Measurements from ENCODE around the gene CBX3.

GRCh38 chr7:26200038-26200443, 1.5 kb upstream of the CBX3 start:
- TF ChIP-seq, protein P1, sequence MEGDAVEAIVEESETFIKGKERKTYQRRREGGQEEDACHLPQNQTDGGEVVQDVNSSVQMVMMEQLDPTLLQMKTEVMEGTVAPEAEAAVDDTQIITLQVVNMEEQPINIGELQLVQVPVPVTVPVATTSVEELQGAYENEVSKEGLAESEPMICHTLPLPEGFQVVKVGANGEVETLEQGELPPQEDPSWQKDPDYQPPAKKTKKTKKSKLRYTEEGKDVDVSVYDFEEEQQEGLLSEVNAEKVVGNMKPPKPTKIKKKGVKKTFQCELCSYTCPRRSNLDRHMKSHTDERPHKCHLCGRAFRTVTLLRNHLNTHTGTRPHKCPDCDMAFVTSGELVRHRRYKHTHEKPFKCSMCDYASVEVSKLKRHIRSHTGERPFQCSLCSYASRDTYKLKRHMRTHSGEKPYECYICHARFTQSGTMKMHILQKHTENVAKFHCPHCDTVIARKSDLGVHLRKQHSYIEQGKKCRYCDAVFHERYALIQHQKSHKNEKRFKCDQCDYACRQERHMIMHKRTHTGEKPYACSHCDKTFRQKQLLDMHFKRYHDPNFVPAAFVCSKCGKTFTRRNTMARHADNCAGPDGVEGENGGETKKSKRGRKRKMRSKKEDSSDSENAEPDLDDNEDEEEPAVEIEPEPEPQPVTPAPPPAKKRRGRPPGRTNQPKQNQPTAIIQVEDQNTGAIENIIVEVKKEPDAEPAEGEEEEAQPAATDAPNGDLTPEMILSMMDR (IDR thresholded peaks at IDR 0.05; ENCODE audit: low read depth, low read length, missing input control) = no peak
- TF ChIP-seq, protein P2, sequence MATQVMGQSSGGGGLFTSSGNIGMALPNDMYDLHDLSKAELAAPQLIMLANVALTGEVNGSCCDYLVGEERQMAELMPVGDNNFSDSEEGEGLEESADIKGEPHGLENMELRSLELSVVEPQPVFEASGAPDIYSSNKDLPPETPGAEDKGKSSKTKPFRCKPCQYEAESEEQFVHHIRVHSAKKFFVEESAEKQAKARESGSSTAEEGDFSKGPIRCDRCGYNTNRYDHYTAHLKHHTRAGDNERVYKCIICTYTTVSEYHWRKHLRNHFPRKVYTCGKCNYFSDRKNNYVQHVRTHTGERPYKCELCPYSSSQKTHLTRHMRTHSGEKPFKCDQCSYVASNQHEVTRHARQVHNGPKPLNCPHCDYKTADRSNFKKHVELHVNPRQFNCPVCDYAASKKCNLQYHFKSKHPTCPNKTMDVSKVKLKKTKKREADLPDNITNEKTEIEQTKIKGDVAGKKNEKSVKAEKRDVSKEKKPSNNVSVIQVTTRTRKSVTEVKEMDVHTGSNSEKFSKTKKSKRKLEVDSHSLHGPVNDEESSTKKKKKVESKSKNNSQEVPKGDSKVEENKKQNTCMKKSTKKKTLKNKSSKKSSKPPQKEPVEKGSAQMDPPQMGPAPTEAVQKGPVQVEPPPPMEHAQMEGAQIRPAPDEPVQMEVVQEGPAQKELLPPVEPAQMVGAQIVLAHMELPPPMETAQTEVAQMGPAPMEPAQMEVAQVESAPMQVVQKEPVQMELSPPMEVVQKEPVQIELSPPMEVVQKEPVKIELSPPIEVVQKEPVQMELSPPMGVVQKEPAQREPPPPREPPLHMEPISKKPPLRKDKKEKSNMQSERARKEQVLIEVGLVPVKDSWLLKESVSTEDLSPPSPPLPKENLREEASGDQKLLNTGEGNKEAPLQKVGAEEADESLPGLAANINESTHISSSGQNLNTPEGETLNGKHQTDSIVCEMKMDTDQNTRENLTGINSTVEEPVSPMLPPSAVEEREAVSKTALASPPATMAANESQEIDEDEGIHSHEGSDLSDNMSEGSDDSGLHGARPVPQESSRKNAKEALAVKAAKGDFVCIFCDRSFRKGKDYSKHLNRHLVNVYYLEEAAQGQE (IDR thresholded peaks at IDR 0.05) = no peak
- peak; percentile 98 for TF ChIP-seq YY1 (IDR thresholded peaks at IDR 0.05)
- TF ChIP-seq FOXA2 (IDR thresholded peaks at IDR 0.05) = no peak
- no peak for TF ChIP-seq RAD21 (IDR thresholded peaks at IDR 0.05)
- TF ChIP-seq, protein P3, sequence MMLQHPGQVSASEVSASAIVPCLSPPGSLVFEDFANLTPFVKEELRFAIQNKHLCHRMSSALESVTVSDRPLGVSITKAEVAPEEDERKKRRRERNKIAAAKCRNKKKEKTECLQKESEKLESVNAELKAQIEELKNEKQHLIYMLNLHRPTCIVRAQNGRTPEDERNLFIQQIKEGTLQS (IDR thresholded peaks at IDR 0.05) = no peak
- no peak for TF ChIP-seq TAF1 (conservative IDR thresholded peaks at IDR 0.05)
- TF ChIP-seq EGR1 (IDR thresholded peaks at IDR 0.05; ENCODE audit: low read depth in 2 of 2) = no peak
- TF ChIP-seq GABPA (IDR thresholded peaks at IDR 0.05 in 1 of 2, conservative IDR thresholded peaks at IDR 0.05 in 1 of 2) = no peak
